AG08396 (cell line): Measurements from ENCODE around the gene SYT14.
"Not testable (repeated sequence)": the region's sequence is repeated elsewhere in the genome, so short reads cannot be mapped to it uniquely, and the experiment has no call there.

ENCODE experiments used
- DNase-seq: peaks from one replicate; pipeline ENCODE4 v3.0.0; 2012; ENCODE audit warnings: low spot score, mixed read lengths

The SYT14 gene

DNA sequence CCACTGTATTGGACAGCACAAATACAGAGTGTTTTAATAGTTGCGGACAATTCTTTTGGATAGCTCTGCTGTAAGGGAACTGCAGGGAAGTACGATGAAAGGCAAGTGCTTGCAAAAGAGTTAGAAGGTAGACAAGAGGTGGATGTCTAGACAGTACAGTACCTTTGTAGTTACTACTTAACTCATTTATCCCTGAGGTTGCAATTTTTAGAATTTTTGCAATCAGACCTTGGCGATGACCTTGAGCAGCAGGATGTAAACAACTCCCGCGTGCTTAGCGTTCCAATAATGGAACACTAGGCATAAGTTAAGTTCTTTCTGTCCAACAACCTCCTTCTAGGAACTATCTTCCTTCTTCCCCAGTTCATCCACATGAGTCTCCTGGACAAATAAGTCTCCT lies 1.9 kb upstream of the SYT14 start:
- no peak for DNase-seq

DNA sequence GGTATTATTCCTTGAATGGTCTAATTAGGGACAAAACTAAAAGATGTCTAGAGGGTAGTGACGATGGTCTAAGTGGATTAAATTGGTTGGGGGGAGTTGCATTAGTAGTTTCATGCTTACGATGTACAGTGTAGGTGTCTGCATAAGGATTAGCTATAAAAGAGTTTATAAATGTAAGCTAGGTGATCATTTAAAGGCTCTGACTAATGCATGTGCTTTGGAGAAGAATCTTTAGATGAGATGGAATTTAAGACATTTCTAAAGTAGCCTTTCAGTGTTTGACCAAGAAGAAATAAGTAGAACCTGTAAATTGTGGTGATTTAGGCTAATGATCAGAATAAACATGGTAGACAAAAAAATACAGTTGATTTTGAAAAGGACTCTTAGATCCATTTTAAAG lies 7.4 kb downstream of the SYT14 start:
- no peak for DNase-seq

DNA sequence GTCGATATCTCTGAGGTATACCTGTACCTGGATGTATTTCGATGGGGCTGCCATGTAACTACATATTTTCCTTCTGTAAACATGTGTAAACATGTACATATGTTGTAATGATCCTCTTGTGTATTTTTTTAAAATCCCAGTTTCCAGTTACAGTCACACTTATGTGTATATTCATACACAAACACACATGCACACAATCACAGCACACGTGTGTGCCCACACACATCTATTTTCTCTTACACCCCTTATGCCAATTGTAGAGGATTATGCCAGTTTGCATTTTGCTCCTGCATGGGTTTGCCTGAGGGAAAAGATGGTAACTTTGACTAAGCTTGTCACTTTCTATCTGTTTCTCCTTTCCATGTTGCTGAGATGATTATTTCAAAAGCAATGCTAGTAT lies 10.1 kb downstream of the SYT14 start:
- no peak for DNase-seq

DNA sequence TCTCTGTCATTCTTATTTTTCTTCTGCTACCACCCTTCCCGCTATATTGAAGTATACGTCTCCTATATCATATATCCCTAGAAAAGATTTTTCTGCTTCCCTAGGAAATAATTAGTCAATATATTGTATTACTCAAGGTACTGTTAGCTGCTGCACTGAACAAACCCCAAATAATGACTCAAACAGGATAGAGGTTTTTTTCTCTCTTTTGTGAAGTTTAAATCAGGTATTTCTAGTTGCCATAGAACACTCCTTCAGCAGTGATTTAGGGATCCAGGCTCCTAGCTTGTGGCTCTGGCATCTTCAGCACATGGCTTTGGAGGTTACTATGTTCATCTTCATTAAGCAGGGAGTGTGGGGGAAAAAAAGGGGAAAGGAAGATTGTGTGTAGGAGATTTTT lies 18.1 kb downstream of the SYT14 start:
- no peak for DNase-seq

DNA sequence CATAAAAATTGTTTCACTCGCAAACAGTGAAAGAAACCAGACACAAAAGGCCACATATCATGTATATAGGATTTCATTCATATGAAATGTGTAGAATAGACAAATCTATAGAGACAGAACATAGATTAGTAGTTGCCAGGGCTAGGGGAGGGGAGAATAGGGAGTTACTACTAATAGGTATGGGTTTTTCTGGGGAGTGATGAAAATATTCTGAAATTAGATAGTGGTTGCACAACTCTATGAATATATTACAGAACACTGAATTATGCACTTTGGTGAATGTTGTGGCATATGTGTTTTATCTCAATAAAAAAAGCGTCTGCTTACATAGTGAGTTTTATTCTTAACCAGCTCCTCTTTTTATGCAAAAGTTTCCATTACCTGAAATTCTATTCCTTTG lies 21.6 kb downstream of the SYT14 start:
- no peak for DNase-seq

DNA sequence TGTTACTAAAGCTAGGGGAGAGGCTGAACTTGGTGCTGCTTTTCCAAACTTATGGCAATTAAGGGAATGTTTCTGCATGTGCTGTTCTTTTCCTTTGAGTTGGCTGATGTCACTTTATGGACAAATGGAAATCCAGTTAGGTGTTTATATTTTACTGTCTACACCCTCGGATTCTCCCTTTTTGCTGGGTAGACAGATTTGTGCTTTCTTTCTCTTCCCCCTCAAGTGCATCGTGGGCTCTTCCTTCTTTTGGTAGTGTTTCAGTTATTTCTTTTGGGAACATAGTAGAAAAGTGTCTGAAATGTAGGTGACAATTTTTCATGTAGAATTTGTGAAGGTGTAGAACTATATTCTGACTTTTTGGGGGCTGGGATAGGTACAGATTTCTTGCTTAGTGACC lies 22.9 kb downstream of the SYT14 start:
- no peak for DNase-seq

DNA sequence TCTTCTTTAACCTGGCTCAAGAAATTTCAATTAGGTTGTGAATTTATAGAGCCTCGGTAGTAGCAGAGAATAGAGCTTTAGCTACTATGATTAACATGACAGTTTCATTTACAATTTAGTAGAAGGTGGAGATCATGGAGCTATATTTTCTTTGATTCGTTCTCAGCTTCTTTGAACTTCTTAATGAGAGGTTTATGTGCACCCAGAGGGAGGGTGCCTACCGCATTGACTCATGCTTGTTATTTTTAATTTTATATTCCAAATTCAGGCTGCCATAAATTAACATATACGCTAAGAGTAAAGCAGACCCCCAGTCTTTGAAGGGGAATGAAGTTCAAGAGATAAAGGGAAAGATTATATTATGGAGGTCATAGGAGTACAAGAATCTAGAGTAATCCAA lies 24.4 kb downstream of the SYT14 start:
- DNase-seq = no peak

DNA sequence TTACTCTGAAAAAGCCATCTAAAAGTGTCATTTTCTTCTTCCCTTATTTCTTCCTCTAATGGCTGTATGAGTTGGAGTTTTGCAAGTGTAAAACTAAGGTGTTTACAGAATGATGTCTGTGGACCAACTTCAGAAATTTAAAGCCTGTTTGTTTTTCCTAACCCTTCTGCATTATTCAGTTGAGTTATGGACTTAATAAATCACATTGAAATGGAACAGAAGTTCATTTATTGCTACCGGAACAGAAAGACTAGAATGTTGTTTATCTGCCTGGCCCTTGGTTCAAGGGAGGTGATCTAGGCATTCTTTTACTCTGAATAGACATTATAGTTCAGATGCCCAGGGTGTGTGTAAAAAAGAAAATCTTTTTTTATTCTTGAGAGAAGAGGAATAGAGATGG lies 24.8 kb downstream of the SYT14 start:
- DNase-seq = no peak

DNA sequence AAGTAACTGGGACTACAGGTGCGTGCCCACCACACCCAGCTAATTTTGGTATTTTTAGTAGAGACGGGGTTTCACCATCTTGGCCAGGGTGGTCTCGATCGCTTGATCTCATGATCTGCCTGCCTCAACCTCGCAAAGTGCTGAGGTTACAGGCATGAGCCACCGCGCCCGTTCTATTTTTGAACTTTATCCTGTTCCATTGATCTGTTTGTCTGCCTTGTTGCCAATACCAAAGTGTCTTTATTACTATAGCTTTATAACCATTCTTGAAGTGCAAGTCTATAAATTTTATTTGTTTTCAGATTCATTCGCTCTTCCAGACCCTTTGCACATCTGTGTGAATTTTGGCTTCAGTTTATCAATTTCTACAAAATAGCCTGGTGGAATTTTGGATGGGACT lies 28.0 kb downstream of the SYT14 start:
- DNase-seq = no peak

DNA sequence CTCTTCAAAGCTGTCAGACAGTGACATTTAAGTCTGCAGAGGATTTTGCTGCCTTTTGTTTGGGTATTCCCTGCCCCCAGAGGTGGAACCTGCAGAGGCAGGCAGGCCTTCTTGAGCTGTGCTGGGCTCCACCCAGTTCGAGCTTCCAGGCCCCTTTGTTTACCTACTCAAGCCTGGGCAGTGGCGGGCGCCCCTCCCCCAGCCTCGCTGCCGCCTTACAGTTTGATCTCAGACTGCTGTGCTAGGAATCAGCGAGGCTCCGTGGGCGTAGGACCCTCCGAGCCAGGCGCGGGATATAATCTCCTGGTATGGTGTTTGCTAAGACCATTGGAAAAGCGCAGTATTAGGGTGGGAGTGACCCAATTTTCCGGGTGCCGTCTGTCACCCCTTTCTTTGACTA lies 40.7 kb downstream of the SYT14 start:
- not testable (repeated sequence) for DNase-seq

DNA sequence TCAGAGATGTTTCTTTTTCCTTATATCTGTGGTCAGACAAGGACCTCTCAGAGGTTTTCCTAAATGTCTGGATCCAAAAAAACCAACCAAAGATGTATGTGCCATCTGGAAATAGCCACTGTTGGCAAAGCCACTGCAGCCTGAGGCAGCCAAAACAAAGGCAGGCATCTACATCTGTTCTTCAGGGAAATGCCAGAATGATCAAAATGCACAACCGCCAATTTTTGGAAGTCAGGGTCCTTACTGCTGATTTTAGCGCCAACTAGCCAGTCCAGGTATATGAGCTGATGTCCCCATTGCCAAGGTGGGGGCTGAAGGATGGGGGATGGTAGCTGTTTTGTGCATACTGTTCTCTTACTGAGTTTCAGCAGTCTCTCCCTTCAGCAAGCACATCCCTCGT lies 45.9 kb downstream of the SYT14 start:
- DNase-seq = no peak

DNA sequence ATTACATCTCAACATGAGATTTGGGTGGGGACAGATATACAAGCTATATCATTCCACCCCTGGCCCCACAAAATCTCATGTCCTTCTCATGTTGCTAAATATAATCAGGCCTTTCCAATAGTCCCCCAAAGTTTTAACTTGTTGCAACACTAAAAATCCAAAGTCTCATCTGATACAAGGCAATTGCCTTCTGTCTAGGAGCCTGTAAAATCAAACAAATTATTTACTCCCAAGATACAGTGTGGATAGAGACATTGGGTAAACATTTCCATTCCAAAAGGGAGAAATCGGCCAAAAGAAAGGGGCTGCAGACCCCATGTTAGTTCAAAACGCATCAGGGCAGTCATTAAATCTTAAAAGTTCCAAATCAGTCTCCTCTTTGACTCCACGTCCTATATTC lies 47.0 kb downstream of the SYT14 start:
- no peak for DNase-seq

DNA sequence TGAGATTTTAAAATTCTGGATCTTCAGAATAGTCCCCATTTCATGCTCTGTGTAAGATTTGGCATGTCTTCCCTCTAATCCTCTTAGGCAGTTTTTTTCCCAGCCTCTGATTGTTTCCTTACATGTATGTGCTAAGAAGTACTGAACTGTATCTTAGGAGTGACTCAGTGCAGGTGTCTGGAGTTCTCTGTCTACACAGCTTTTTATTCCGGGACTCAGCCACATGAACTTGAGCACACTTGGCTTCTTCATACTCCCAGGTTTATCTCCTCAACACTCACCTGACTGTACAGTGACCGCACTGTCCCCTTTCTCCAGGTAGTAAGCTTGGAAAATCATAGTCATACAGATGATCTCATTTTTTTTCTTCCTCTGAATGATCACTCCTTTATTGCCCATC lies 50.7 kb downstream of the SYT14 start:
- DNase-seq = no peak

DNA sequence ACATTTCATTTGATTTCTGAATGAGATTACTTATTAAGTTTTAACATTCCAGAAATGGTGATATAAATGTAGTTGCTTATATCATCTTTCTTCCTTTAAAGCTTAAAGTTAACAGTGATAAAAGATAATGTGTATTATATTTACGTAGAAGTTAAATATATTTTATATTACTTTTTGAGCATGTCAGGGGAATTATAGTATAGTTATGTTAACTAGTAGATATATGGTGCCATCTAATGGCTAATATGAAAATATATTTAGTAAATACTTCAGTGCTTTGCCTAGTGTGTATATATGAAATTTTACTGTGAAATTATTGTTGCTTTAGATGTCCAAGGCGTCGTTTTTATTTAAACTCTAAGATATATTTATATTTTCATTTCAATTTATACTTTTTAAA lies 51.5 kb downstream of the SYT14 start:
- DNase-seq = peak; percentile 10

DNA sequence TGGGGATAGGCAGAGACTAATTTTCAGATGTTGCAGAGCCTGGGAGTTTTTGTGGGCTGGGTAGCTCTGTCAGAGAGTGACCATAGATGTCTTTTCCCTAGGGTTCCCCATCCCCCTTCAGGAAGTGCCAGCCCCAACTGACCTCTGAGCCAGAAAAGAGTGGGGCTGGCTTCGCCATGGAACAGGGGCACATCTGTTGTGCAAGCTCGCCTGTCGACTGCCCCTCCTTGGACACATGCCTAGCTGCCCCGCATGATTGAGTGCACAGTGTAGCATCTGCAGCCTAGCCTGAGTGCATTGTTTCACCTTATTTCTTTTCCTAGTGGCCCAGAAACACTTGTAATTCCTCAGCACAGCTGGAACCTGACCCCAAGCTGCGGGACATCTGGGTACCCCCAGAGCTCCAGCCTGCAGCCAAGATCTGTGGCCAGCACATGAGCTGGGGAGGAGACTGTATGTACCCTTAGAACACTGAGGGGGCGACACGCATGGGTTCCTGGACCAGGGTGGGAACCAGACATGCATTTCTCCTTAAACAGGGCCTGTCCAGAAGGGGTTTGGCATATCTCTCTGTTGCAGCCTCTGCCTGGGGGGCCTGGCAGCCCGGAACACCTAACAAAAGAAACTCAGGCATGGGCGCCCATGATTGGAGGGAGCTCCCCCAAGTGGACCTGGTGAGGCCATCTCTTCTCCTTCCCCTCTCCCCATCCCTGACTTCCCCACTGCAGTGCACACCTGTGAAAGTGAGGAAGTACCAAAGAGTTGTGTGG lies 55.2 kb downstream of the SYT14 start:
- DNase-seq = no peak

DNA sequence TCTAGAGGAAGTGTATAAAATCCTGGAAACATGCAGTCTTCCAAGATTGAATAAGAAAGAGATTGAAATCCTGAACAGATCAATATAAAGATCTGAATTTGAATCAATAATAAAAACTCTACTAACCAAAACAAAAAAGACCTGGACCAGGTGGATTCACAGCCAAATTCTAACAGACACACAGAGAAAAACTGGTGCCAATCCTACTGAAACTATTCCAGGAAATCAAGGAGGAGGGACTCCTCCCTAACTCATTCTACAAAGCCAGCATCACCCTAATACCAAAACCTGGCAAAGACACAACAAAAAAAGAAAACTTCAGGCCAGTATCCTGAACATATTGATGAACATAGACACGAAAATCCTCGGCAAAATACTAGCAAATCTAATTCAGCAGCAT lies 58.3 kb downstream of the SYT14 start:
- no peak for DNase-seq

DNA sequence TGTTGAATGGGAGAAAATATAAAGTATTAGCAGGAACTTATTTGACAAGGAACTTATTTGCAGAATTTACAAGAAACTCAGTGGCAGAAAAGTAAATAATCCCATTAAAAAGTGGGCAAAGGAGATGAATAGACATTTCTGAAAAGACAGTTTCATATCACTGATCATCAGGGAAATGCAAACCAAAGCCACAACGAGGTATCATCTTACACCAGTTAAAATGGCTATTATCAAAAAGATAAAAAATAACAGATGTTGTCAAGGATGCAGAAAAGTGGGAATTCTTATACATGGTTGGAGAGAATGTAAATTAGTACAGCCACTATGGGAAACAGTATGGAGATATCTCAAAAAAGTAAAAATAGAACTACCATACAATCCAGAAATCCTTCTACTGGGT lies 61.0 kb downstream of the SYT14 start:
- no peak for DNase-seq

DNA sequence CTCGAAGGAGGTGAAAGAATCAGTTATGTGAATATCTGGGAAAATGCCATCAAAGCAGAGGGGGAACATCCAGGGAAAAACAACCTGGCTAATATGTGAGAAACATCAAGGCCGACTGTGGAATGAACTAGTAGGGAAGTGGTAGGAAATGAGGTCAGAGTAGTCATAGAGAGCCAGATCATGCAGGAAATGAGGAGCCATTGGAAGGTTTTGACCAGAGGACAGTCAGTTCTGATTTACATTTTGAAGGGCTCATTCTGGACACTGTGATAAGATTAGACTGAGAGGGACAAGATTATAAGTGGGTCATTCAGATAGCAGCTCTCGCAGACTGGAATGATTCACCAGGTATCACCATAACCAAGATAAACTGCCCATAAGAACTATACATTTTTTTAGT lies 63.7 kb downstream of the SYT14 start:
- no peak for DNase-seq

DNA sequence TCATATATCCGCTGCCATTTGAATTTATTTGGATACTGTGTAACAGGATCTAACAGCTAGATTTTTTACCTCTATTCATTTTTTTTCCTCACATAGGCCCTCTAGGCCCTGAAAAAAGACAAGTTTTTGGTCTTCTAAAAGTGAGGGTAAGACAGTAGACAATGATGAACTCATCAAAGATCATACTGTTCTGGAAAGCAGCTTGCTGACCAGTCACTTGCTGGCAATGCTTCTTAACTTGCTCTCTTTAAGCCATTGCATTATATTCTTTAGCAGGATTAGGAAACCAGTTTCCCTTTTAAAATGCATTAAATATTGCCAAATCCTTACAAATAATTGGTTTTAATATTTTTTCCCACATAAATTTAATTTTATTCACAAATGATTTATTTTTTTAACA lies 65.5 kb downstream of the SYT14 start:
- DNase-seq = no peak

DNA sequence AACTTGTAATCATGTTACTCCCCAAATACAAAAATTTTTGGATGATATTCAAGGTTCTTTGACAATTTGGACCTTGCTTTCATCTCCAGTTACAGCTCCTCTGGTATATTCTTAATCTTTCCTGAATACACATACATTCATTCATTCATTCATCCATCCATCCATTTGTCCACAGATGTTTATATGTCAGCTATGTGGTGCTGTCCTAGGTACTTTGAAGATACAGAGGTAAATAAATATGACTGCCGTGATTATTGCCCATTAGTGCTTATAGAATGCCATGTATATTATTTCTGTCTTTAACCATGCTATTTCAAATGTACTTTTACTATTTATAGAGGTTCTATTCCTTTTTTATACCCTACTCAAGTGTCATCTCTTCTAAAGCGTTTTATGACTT lies 72.1 kb downstream of the SYT14 start:
- DNase-seq = no peak

DNA sequence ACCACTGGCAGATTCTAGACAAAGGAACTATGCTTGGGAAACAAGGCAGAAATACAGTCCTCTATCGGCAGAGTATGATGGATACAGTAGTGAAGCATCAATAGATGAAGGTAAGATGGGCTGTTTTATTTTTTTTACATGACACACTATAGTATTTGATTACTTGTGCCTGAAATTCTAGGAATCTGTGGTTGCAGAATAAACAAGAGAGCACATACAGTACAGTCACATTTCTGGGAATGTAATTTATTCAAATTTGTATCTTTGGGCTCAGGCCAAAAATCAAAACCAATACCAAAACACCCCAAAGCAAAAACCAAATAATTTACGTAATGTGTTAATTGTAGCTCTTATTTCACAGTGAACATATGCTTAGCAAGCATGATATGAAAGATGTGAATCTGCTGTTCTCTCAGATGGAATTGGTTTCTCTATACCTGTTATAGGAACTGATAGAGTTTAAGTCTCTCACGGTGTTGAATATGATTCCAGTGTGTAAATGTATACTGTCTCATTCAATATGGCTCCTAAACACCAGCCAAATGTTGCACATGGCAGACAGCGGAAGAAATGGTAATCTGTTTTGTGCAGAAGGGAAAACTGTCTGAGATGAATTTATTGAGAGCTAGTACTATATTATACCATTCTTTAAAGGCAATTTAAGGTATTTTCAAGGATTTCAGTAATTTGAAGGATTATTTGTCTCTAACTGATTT lies 83.3 kb downstream of the SYT14 start:
- no peak for DNase-seq

DNA sequence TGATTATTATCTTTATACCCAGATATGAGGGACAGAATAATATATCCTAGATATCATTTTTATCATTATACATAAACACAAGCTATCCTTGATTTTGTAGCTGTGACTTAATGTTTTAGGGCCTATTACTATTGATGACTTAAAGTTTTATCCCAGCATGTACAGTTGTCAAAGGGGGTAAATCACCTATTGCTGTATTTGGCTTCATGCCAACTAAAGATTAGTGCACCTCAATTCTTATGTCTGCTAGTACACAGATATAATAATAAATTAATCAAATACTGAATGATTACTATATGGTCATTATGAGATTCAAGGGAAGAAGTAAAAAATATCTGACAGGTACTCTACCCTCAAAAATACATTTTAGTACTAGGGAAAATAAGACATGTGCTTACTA lies 84.0 kb downstream of the SYT14 start:
- no peak for DNase-seq

DNA sequence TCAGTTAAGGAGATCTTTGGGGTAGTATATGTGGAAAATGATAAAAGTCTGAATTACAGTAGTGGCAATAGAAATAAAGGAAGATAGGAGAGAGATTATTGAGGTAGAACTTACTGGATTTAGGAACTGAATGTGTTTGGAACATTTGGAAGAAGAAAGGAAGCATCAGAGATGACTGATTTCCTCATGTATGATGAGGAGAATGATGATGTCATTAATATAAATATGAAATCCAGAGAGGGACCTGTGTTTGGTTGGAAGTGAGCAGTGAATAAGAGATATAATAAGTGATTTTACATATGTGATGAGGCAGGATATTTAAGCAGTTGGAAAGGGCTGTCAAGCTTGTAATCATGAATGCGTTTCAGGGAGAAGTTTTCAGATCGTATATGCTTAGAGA lies 86.3 kb downstream of the SYT14 start:
- no peak for DNase-seq

DNA sequence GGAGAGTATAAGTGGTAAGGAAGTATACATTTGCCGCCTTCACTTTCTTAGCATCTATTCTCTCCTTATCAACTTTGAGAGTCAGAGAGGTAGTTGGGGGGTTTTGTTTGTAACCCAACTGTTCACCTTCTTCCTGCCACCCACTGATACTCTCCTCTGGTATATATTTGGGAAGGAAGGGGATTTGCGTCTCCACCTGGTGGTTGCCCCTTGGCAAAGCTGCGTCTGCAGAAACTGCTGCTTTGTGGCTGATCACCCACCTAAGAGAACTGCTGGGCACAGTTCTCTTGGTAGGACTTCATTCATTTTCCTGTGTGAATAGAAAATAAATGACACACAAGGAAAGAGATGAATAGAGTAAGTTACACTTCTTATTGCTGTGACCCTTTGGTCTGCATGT lies 87.0 kb downstream of the SYT14 start:
- DNase-seq = no peak
